Tibial nerve (tissue), 4 donors: ENCODE results near the gene ITPRIPL2. TPM values are rescaled to one million over a fixed set of nuclear protein-coding genes. Genes with fewer than 3 reads are reported as not detected.

ENCODE experiments used
- DNase-seq, 2 donors: peaks; one replicate each; pipeline ENCODE4 v3.0.0-alpha.2; 2019; ENCODE audit warnings: low spot score in 2 of 2
- H3K27ac ChIP-seq, 4 donors: fragments of 200-600 bp; sonication (generic) in 3 of 4; one replicate each; pipeline ENCODE4 v1.5.1; 2017 to 2019; ENCODE audit warnings: mild to moderate bottlenecking in 1 of 4
- H3K27me3 ChIP-seq, 2 donors: fragments of 200-600 bp; sonication (generic) in 1 of 2; one replicate each; pipeline versions ENCODE4 v1.5.1 to v1.6.0; 2017 to 2019
- H3K36me3 ChIP-seq, 3 donors: fragments of 200-600 bp; sonication (generic); one replicate each; pipeline ENCODE4 v1.5.1; 2018 to 2019
- H3K4me1 ChIP-seq, 4 donors: fragments of 200-600 bp; sonication (generic) in 3 of 4; one replicate each; pipeline ENCODE4 v1.5.1; 2017 to 2019
- H3K4me3 ChIP-seq, 4 donors: fragments of 200-600 bp; sonication (generic) in 3 of 4; one replicate each; pipeline ENCODE4 v1.5.1; 2017 to 2019; ENCODE audit warnings: mild to moderate bottlenecking in 1 of 4, moderate library complexity in 1 of 4
- H3K9me3 ChIP-seq, 4 donors: fragments of 200-600 bp; sonication (generic) in 3 of 4; one replicate each; pipeline ENCODE4 v1.5.1; 2017 to 2019
- CTCF ChIP-seq, 5 experiments: fragments of 200-600 bp in 3 of 5; fragments of 450-650 bp in 2 of 5; sonication (generic) in 3 of 5; IDR thresholded peaks; one replicate each; pipeline ENCODE4 v1.5.1; 2016 to 2019; ENCODE audit warnings: antibody characterized with exemption in 5 of 5, mild to moderate bottlenecking in 3 of 5, moderate library complexity in 2 of 5
- EP300 ChIP-seq, 2 donors: sonication (generic); formaldehyde crosslinking; IDR thresholded peaks; one replicate each; pipeline ENCODE4 v1.6.1; 2017; ENCODE audit warnings: antibody characterized with exemption in 2 of 2, mild to moderate bottlenecking in 1 of 2
- POLR2A ChIP-seq, 2 donors: fragments of 450-650 bp; IDR thresholded peaks; one replicate each; pipeline ENCODE4 v1.6.1; 2017; ENCODE audit warnings: antibody characterized with exemption in 2 of 2, mild to moderate bottlenecking in 2 of 2, moderate library complexity in 2 of 2
- whole genome bisulfite sequencing, 2 donors: methylation state at CpG; one replicate each; pipeline ENCODE4 v1.1.5; 2018; 5-methylcytosine and 5-hydroxymethylcytosine counted together
- total RNA-seq, 4 donors: library from RNA; depleted of rRNA; stranded (reverse); fragments of >200 nt; gene quantifications; one replicate each; pipeline ENCODE4 v1.1.0, GENCODE V29; 2016

Gene ITPRIPL2
- total RNA-seq, 4 donors from 2014 or later = 51.3 to 68.7 (median 59.6) TPM

GRCh38 chr16:19109288-19109664 lies 4.5 kb upstream of the ITPRIPL2 start:
- H3K4me3 ChIP-seq = no peak overlapping the region
- TF ChIP-seq CTCF (IDR thresholded peaks at IDR 0.05) (no peak), EP300 (IDR thresholded peaks at IDR 0.05) (no peak), POLR2A (IDR thresholded peaks at IDR 0.05) (no peak)
- 88 to 89% methylated on average over 4 of the region's 4 CpGs for WGBS, 2 donors
- no peaks in the 10 kb centered on the region for H3K27me3 ChIP-seq
- no peak overlapping the region for H3K27ac ChIP-seq
- H3K4me1 ChIP-seq = peaks cover 0 to 15% (median 3%) of the 10 kb centered on the region in 4 donors
- DNase-seq = no peak
- H3K36me3 ChIP-seq = no peaks in the 10 kb centered on the region
- no peaks in the 10 kb centered on the region for H3K9me3 ChIP-seq

- H3K27me3 ChIP-seq = no peaks in the 10 kb centered on the region
- H3K27ac ChIP-seq = no peak overlapping the region
- 92% methylated on average over 4 of the region's 4 CpGs for WGBS, 2 donors
- H3K4me1 ChIP-seq = peaks cover 0 to 27% (median 14%) of the 10 kb centered on the region in 4 donors
- H3K4me3 ChIP-seq = no peak overlapping the region
- TF ChIP-seq CTCF (IDR thresholded peaks at IDR 0.05) (no peak), EP300 (IDR thresholded peaks at IDR 0.05) (no peak), POLR2A (IDR thresholded peaks at IDR 0.05) (no peak)
- no peak for DNase-seq
- peaks cover 0 to 11% (median 0%) of the 10 kb centered on the region in 3 donors for H3K36me3 ChIP-seq
- H3K9me3 ChIP-seq = no peaks in the 10 kb centered on the region
Measured at GRCh38 chr16:19110537-19111360, 3.0 kb upstream of the ITPRIPL2 start.

GRCh38 chr16:19112099-19112407 lies 1.7 kb upstream of the ITPRIPL2 start:
- DNase-seq = no peak
- Histone ChIP-seq H3K4me1 (peaks cover 0 to 40% (median 26%) of the 10 kb centered on the region in 4 donors), H3K27ac (peak overlapping the region in 1 of 4 donors; percentile 95), H3K9me3 (no peaks in the 10 kb centered on the region), H3K36me3 (peaks cover 0 to 16% (median 0%) of the 10 kb centered on the region in 3 donors), H3K4me3 (no peak overlapping the region), H3K27me3 (no peaks in the 10 kb centered on the region)
- WGBS, 2 donors = 93 to 98% methylated on average over 2 of the region's 2 CpGs
- TF ChIP-seq EP300 (IDR thresholded peaks at IDR 0.05) (no peak), POLR2A (IDR thresholded peaks at IDR 0.05) (no peak), CTCF (IDR thresholded peaks at IDR 0.05) (no peak)

GRCh38 chr16:19114359-19115147 lies 789 bp downstream of the ITPRIPL2 start:
- WGBS, 2 donors = 4 to 19% methylated on average over 33 to 34 of the region's 80 CpGs
- peaks cover 0 to 65% (median 46%) of the 10 kb centered on the region in 4 donors for H3K4me1 ChIP-seq
- peak; percentile 47 to 54 for DNase-seq
- H3K9me3 ChIP-seq = no peaks in the 10 kb centered on the region
- H3K27me3 ChIP-seq = no peaks in the 10 kb centered on the region
- TF ChIP-seq EP300 (IDR thresholded peaks at IDR 0.05) (peak in 1 of 2 donors; percentile 77), CTCF (IDR thresholded peaks at IDR 0.05) (peak in 2 of 5 experiments; percentile 56 to 64), POLR2A (IDR thresholded peaks at IDR 0.05) (peak in 1 of 2 donors; percentile 22)
- peak overlapping the region; percentile 59 to 88 (median 71) for H3K4me3 ChIP-seq
- peak overlapping the region; percentile 85 to 96 (median 93) for H3K27ac ChIP-seq
- H3K36me3 ChIP-seq = peaks cover 0 to 16% (median 0%) of the 10 kb centered on the region in 3 donors
